ENCODE data around the gene ADCY2.

The ADCY2 gene

DNA sequence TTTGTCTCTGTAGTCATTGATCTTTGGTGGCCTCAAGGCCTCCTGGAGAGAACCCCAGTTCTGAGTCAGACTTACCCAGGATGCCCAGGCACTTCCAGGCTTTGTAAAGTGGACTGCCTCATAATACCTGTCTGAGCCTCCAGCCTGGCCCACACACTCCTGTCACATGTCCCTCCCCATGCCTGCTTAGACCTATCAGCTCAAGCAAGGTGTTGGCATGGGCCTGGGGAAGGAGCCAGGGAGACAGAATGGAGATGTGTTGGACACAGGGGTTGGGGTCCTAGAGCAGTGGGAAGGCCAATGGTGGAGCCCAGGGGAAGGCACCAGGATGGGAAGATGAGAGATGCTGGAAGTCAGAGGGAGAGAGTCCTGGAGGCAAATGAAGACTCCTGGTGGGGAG, 318.8 kb downstream of the ADCY2 start:
- FAIRE-seq = no peak
- DNase-seq (ENCODE audit: insufficient read length, low spot score) = no peak
- TF ChIP-seq CTCF (IDR thresholded peaks at IDR 0.05; ENCODE audit: insufficient read depth, missing control alignments) = no peak

DNA sequence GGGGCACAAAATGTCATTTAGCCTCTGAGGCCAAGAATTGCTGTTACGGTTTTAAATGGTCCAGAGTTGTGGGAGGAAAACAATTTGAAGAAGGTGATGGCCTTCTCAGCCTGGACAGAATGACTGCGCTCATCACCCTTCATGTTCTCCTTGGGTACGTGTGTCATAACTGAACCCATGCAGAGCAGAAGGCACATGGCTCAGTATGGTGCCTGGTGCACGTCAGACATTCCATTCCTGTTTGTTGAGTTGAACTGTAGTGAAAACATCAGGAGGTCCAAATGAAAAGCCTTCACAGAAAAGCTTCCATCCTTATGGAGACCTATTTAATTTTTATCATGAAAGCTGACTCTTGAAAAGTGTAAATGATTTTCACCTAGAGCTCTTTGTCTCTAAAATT, 321.8 kb downstream of the ADCY2 start:
- DNase-seq (ENCODE audit: insufficient read length, low spot score) = no peak
- FAIRE-seq = no peak
- TF ChIP-seq CTCF (IDR thresholded peaks at IDR 0.05; ENCODE audit: insufficient read depth, missing control alignments) = no peak

- DNase-seq (ENCODE audit: insufficient read length, low spot score) (no peak), FAIRE-seq (no peak)
Measured at GRCh38 chr5:7728076-7728475, 332.1 kb downstream of the ADCY2 start.

DNA sequence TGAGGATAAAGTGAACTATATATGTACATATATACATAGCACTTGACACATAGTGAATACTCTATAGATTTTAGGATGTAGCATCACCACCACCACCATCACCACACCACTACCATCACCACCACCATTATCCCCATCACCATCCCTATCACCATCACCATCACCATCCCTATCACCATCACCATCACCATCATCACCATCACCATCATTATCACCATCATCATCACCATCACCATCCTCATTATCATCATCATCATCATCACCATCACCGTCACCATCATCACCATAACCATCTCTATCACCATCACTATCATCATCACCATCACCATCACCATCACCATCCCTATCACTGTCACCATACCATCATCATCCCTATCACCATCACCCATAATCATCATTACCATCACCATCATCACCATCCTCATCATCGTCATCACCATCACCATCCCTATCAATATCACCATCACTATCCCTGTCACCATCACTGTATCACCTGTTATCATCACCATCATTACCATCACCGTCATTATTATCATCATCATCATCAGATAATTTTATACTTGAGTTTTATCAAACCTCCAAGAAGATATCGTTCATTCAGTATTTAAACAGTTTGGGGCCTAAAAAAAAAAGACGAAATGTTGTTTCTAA, 345.6 kb downstream of the ADCY2 start:
- FAIRE-seq (no peak), DNase-seq (ENCODE audit: insufficient read length, low spot score) (no peak)
- TF ChIP-seq CTCF (IDR thresholded peaks at IDR 0.05; ENCODE audit: insufficient read depth, missing control alignments) = no peak

More at GRCh38 chr5:7728076-7728475, 332.1 kb downstream of the ADCY2 start:
- no peak for TF ChIP-seq CTCF (IDR thresholded peaks at IDR 0.05; ENCODE audit: insufficient read depth, missing control alignments)

DNA sequence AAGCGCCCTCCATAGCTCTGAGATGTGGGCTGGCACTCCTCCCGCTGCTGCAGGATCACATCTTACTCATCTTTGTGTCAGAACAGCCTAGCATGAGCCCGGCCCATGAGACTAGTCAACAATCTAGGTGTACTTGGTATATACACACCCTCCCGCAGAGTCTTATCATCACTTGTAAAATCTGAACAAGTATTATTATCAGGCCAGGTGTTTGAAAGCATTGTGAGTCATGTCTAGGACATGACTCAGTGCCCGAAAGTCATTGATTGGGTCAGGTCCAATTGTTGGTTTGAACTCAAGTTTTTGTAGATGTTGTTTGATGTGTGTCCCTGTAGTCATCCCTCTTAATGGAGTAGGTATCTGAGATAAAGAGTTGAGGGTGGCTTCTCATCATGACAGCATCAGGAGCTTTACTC, 346.3 kb downstream of the ADCY2 start:
- FAIRE-seq = no peak
- TF ChIP-seq CTCF (IDR thresholded peaks at IDR 0.05; ENCODE audit: insufficient read depth, missing control alignments) = no peak
- no peak for DNase-seq (ENCODE audit: insufficient read length, low spot score)

- peak; percentile 84 for TF ChIP-seq CTCF (IDR thresholded peaks at IDR 0.05; ENCODE audit: insufficient read depth, missing control alignments)
- DNase-seq (ENCODE audit: insufficient read length, low spot score) (peak; percentile 53), FAIRE-seq (no peak)
Measured at GRCh38 chr5:7745882-7746610, 350.1 kb downstream of the ADCY2 start.

DNA sequence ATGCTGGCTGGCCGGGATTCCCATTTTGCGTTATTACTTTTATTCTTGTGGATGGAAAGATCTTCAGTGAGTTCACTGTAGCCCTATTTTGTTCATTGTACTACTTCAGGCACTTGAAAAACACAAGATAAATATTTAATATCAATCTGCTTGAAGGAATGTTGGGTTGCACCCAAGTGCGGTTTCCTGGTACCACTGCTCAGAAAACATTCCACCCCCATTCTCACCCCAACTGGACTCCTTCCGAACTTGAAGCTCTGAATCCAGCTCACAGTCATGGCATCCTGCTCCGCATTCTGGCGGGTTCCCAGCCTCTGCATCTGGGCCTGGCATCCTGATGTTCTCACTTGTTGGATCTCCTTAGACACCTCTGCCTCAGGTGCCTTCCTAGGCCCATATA, 351.8 kb downstream of the ADCY2 start:
- FAIRE-seq (no peak), DNase-seq (ENCODE audit: insufficient read length, low spot score) (no peak)
- TF ChIP-seq CTCF (IDR thresholded peaks at IDR 0.05; ENCODE audit: insufficient read depth, missing control alignments) = no peak
